OCI-LY7 (cell line): ENCODE results near the gene ZC3H18.
"Not testable (repeated sequence)": the region's sequence is repeated elsewhere in the genome, so short reads cannot be mapped to it uniquely, and the experiment has no call there.

ENCODE experiments used
- CTCF ChIP-seq: fragments of 200-600 bp; sonication (generic); conservative IDR thresholded peaks from 2 replicates; pipeline ENCODE4 v1.5.1; 2014; ENCODE audit warnings: mild to moderate bottlenecking, antibody characterized with exemption, low read length, moderate library complexity, mixed read lengths
- EZH2phosphoT487 ChIP-seq: fragments of 200-600 bp; sonication (generic); IDR thresholded peaks from 2 replicates; pipeline ENCODE4 v1.6.1; 2018; ENCODE audit warnings: low read depth, borderline replicate concordance, mild to moderate bottlenecking, mixed run types, antibody characterized with exemption, low read length, moderate library complexity, mixed read lengths

- not testable (repeated sequence) for TF ChIP-seq CTCF, EZH2phosphoT487
These were observed 39.2 kb downstream of the ZC3H18 start for GRCh38 chr16:88609426-88609825.
